Embryonic facial prominence (tissue), 1 donor: ENCODE results near the gene ACTRT2.

Experiments
- DNase-seq: peaks from one replicate; pipeline ENCODE4 v3.0.0-alpha.2; 2016; ENCODE audit errors: extremely low spot score

The ACTRT2 gene

DNA sequence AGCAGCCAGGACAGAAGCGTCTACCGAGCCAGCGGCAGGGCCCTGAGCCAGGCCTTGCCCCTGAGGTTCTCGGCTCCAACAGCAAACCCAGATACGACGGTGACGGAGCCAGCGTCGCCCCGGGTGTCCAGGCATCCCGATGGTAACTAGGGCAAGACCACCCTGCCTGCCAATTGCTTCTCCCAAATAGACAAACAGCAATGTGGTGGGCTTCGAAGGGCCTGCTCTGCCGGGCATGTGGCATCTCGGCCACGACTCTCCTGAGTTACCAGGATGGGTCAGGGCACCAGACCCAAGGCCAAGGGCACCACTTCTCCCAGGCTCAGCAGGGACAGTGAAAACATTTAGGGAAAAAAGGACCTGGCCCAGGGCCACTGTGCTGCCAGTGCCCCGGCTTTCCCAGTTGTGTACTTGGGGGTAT, 3.2 kb upstream of the ACTRT2 start:
- DNase-seq: no peak

DNA sequence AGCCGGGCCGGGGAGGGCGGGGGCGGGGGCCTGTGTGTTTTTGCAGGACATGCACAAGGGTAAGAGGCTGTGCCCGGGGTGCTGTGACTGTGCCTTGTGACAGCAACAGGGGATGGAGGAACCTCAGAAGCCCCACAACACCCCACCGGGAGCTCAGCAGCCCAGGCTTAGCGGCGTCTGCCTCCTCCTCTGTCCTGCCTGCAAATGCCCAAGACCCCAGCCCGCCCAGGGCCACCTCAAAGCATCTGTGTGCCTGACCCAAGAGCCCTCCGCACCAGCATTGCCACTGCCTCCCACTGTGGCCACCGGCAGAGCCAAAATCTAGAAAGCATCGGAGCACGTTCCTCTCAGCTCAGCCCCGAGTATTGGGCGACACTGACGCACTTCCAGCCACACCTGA, 2.7 kb upstream of the ACTRT2 start:
- DNase-seq: no peak

DNA sequence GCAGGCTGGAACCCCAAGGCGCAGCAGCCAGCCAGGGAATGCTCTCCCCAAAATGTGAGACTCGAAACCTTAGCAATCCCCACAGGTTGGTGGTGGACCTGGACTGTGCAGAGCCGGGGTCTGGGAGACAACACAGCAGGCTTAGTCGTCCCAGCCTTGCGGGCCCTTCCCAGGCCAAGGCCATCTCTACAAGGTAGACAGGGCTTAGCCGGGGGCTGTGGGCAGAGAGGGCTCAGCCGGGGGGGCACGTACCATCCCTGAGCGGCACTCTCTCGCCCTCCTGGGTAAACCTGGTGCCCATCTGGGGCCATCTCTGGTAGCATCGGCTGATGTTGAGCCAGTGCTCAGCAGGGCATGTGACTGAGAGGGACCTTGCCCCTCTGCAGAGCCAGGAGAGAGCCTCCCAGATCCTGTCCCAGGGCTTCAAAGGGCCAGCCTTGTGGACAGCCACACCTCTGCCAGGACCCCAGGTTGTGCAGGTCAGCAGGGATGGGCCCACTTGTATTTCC, 2.2 kb upstream of the ACTRT2 start:
- DNase-seq: no peak

DNA sequence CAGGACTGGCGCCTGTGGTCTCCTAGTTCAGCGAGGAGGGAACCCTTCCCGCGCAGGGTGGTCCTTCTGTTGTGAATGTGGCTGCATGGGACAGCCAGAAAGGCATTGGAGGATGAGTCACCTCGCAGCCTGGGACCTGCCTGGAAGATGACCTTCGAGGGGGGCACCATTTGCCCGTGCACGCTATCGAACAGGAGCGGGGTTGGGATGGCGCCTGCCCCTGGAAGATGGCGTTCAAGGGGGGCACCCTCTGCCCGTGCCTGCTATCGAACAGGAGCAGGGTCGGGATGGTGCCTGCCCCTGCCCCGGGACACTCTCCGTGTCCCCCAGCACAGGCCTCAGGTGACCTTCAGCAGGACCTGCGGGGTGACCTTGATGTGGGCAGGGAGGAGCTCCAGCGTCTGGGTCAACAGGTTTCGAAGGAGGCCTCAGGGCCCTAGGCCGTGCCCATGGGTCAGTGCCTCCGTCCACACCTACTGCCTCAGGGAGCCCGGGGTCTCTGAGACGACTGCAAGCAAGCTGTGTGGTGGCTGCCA, 1.7 kb upstream of the ACTRT2 start:
- no peak for DNase-seq

DNA sequence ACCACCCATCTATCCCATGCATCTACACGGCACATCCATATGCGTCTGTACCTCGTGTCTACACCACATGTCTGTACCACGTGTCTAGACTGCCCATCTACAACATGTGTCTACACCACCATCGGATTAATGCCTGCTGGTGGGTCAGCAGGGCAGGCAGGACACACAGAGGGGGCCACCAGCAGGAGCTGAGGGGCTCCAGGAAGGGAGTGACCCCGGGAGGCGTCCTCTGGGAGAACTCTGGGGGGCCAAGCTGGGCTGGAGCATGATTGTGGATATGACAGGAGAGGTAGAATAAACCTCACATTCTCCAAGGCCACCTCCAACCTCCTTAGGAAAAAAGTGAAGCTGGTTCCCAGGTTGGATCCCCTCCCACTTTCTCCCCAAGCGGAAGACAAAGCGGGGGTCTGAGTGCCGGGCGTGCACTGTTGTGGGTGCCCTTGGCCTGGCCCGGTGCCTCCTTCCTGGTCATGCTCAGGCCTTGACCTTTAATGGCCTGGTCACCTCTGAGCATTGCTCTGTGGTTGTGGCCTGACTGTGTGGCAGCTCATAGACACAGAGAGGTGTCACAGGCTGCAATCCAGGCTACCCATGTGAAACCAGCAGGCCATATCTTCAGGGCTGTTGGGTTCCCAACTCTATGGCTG, 881 bp upstream of the ACTRT2 start:
- DNase-seq: no peak

DNA sequence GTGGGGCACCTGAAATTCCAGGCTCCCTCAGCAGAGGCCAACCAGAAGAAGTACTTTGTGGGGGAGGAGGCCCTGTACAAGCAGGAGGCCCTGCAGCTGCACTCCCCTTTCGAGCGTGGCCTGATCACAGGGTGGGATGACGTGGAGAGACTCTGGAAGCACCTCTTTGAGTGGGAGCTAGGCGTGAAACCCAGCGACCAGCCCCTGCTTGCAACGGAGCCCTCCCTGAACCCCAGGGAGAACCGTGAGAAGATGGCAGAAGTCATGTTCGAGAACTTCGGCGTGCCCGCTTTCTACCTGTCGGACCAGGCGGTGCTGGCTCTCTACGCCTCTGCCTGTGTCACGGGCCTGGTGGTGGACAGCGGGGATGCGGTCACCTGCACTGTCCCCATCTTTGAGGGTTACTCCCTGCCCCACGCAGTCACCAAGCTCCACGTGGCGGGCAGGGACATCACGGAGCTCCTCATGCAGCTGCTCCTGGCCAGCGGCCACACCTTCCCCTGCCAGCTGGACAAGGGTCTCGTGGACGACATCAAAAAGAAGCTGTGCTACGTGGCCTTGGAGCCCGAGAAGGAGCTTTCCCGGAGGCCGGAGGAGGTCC, 634 bp downstream of the ACTRT2 start:
- DNase-seq: no peak

DNA sequence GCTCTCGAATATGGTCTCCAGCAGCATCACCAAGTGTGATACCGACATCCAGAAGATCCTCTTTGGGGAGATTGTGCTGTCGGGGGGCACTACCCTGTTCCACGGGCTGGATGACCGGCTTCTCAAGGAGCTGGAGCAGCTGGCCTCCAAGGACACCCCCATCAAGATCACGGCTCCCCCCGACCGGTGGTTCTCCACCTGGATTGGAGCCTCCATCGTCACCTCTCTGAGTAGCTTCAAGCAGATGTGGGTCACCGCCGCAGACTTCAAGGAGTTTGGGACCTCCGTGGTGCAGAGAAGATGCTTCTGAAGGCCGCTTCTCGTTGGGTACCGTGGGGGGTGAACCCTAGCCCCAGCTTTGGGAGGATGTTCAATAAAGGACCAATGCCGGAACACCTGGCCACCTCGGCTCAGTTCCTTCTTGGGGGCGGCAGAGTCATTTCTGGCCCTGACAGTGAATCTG, 1.3 kb downstream of the ACTRT2 start:
- no peak for DNase-seq

DNA sequence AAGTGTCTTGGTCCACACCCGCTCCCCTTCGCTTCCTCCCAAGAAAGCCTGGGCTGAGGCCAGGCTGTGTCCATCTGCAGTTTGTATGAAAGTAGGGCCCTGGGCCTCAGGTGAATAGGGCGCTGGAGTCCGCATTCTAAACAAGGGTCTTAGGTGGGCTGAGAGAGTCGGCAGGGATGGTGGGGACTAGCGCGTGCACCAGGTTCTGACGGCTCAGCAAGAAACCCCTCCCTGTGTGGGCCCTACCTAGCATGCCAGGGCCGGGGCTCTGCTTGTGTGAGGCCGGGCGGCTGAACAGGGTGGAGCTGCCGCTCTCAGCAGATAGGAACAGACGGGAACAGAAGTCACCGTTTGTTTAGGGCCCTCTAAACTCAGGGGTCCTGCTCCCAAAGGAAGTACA, 1.7 kb downstream of the ACTRT2 start:
- no peak for DNase-seq

DNA sequence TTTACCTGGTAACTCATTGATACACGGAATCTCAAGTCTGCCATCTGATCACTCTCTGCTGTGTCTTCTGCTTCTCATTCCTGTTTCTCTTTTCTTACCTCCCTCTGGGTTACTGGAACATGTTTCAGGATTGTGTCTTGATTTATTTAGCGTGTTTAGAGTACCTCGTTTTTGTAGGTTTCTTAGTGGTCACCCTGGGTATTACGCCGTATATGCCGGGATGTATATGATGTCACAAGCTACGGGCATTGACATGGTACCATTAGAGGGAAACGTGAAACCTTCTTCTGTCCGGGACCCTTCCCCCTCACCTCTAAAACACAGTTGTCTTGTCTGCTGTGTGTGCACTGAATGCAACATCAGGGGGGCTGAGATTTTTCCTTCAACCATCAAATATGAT, 2.8 kb downstream of the ACTRT2 start:
- no peak for DNase-seq

DNA sequence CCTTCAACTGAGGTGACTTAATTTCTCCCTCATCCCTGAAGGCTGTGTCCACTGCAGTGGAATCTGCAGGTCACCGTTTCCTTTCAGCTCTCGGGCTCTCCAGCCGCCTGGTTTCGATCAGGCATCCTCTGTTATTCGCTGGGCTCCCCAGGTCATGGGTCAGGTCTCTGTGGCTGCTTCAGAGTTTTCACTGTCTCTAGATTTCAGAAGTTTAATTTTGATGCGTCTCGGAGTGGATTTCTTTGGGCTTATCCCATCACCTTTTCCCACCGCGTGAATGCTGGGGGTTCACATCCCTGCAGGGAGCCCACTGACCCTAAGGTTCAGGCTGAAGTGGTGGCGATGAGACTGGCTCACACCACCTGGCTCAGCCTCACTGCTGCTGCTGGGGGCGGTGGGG, 3.3 kb downstream of the ACTRT2 start:
- no peak for DNase-seq

DNA sequence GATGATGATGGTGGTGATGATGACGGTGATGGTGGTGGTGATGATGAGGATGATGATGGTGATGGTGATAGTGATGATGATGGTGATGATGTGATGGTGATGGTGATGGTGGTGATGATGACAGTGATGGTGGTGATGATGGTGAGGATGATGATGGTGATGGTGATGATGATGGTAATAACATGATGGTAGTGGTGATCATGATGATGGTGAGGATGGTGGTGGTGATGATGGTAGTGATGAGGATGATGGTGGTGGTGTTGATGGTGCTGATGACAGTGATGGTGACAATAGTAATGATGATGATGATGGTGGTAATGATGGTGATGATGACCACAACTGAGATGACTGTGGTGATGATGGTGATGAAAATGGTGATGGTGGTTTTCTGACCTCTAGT, 4.9 kb downstream of the ACTRT2 start:
- no peak for DNase-seq

DNA sequence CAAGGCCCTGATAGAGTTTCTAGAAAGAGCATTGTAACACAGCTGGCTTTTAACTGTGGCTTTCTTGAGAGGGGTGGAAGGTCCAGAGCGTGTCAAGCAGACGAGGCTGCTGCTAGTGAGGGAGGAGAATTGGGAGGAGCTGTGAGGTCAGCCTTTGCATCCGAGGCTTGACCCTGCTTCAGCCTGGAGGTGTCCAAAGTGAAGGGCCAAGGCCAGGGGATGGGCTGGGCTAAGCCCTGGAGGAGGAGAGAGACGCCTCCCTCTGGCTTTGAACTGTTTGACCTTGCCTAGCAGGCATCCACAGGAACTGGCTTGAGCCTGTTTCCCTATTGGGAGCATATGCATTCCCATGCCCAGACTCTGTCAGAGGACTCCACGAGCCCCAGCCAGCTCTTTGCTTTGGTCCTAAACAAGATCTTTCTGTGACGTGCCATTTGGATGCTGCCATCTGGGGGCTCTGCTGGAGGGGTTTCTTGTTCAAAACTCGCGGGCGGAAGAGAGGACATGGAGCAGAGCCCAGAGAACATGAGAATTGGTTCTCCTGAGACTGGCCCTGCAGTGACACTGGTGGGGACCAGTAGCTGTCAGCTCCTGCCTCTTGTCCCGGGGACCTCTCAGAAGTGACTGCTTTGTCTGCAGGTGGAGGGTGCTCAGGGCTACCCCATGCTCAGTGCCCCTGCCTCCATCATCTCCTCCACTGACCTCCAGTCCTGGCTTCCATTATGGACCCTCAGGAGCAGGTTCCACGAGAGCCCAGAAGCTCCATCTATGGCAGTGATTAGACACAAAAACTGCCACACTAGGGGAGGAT, 5.5 kb downstream of the ACTRT2 start:
- DNase-seq: no peak

DNA sequence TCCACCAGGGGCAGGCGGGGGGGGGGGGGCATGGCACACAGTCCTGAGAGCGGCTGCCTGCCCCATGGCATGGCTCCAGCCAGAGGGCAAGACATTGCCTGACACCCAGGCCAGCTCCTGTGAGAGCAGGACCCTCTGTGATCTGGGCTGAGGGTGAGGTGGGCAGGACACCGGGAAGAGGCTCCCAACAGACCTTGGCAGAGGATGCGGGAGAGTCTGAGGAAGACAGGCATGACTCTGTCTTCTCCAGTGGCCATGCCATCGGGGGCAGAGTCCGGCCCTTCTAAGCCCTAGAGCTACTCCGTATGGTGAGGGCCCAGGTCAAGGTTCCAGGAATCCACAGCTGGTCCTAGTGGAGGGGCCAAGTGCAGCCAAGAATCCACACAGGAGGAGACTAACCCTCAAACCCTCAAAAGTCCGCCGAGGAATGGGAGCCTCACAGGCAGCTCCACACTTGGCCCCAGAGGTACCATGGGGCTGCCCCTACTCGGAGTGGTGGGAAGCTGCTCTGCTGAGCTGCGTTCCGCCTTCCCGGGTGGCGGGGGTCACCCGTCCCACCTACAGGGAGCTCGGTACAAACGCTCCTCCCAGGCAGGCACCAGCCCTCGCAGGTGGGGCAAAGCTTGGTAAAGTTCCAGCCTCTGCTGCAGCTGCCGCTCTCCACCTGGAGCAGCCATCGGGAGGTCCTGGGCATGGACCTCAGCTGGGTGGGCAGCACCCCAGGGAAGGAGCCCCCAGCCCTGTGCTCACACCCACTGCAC, 6.5 kb downstream of the ACTRT2 start:
- no peak for DNase-seq

DNA sequence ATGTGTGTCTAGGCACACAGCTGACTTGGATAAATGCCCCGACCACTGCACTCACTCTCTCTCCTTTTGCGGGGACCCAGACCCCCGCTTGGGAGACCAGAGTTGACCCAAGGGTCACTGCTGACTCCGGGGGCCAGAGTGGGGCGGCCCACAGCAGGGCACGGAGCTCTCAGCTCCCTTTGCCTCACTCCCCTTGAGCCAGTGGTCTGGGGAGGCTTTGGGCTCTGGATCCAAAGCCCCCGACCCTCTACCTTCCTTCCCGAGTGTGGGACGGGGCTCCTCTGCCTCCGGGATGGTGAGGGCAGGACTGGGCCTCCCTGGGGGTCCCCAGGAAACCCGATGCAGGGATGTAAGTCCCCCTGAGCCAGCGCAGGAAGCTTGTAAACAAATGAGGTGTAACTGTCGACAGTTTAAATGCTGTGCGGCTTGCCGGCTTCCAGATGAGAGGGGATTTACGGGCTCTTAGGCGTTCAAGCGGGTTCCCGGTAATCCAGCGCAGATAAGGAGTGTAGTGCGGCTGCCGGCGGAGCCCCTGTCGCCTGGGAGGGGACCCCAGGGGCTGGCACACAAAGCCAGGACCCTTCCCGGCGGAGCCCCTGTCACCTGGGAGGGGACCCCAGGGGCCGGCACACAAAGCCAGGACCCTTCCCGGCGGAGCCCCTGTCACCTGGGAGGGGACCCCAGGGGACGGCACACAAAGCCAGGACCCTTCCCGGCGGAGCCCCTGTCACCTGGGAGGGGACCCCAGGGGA, 7.4 kb downstream of the ACTRT2 start:
- DNase-seq: no peak

DNA sequence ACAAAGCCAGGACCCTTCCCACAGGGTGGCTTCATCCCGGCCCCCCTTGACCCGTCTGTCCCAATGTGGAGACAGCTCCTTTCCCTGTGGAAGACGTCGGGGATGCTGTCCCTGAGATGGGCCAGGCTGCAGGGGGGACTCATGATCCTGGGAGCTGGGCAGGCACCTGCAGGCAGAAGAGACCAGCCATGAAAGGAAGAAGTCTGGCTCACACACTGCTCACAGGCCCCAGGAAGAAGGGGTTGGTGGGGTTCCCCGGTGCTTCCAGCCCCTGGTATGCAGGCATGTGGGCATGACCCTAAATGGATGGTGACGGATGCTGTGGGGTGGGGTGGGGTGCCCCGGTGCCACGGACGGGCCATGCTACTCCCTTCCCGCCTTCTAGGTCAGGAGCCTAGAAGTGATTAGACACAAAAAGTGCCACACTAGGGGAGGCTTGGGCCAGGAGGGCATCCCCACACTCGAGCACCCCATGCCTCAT, 8.3 kb downstream of the ACTRT2 start:
- no peak for DNase-seq

DNA sequence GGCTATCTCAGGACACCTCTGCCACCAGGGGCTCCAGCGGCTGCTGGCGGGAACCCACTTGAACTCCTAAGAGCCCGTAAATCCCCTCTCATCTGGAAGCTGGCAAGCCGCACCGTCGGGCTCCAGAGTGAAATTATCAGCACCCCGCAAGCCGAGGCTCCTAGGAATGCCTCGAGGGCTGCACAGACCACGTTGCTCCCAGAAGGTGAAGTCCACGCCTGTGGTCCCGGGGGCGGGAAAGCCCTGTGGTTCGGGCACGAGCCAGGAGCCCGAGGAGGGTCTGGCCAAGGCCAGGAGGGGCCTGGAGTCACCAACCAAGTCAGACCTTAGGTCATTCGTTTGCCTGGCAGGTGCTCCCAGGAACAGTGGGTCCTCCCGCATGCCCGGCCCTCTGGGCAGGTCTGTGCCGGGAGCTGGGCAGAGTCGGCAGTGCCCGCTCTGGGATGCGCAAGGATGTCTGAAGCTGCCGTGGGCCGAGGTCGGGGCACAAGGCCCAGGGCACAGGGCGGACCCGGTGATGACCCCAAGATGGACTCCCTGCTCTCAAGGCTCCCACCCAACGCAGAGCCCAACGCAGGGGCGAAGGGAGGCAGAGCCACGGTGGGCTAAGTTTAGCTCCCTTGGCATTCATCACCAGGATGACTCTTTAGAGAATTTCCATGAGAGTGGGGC, 8.9 kb downstream of the ACTRT2 start:
- DNase-seq: no peak

DNA sequence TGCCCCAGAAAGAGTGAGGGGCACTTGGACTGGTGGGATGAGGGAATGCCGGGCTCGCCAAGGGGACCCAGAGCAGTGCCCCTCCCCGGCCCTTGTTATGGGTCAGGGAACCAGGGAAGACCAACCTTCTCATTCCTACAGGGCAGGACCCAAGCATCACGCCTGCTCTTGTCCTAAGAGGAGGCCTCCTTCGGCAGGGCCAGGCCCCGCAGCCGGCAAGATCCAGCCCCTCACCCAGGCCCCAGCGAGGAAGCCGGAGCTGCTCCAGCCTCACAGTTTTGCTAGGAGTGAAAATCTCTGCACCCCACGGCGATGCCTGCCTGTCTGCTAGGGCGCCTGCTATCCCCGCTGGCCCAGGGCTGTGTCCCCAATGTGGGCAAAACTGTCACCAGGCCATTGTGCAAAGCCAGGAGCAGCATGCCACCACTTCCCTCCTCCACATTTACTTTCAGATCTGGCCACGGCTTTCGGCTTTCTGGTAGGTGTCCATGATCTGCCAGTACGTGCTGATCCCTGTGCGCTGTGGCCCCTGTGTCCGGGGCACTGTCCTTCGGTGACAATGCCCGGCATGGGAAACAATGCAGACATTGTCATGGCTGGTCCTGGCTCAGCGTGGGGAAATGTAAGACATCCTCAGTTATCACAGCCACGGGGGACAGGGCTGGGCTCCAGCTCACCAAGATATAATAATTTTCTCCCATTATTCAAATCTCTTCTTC, 9.6 kb downstream of the ACTRT2 start:
- DNase-seq: no peak

DNA sequence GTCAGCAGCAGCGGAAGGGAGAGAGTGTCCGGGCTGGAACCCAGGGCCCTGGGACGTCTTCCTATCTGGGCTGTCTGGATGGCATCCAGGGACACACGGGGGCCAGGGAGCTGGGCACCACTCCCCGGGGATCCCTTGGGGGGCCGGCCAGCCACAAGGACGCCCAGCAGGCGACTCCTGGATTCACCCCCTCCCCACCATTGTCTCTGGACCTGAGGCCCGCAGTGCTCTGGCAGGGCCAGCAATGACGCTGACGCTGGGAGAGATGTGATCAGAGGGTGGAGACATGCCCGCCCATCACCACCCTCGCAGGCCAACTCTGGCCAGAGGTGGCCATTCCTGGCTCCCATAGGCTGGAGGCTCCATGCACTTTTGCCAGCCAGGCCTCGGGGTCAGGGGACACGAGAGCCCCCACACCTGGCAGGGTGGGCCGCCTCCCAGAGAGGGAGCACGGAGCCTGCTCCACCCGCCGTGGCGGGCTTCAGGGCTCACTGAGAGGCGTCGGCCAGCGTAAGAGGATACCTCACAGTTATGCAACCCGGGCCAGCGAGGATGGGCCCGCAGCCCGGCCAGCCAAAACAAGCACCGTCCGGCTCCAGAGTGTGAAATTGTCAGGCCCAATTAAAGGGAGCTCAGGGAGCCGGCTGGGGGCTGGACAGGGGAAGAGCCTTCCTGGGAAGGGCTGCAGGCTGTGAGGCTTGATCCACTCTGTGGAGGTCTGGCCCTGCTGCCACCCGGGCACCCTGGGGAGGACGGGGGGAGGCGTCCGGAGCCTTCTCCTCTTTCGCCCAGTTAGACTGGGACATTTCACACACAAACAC, 10.3 kb downstream of the ACTRT2 start:
- DNase-seq: no peak
